Germinal center (tissue), 1 donor: ENCODE measurements around the gene SETDB1.

Source experiments
- DNase-seq: peaks from one replicate; pipeline ENCODE4 v3.0.0; 2012; ENCODE audit warnings: mixed read lengths, low spot score

Gene SETDB1

GRCh38 chr1:150976401-150976821 is 50.2 kb downstream of the SETDB1 start:
- no peak for DNase-seq

DNA sequence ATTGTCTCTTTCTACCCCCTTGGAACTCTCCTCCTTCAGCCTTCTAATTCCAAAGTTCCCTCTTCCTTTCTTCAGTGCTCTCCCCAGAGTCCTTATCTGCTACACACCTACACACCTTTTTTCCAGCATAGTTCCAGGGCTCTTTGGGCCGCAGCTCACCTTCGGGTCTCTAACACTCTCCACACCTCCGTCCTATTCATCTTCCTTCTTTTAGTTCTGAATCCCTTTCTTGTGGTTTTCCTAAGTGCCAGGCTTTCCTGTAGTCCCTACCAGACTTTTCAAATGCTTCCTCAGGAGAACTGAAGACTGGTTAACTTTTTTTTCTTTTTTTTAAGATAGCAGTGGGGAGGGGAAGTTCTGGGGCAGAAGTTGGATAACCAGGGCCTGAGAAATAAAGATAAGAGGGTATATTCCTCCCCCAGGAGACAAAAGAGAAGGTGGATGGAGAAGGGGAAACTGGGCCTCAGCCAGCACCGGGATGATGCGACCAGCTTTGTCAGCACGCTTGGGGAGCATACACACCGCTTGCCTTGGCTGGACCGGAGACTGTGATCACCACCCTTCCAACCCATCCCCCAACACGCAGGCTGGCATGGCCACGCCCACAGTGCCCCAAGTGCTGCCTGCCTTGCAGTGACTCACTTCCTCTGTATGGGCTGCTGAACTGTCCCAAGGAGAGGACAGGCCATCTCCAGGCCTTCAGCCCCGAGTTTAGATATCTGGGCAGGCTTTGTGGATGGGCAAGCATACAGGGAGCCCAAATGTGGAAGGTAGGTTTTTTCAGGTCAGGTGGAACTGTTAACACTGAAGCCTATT is 50.9 kb downstream of the SETDB1 start:
- DNase-seq, result peak; percentile 81

DNA sequence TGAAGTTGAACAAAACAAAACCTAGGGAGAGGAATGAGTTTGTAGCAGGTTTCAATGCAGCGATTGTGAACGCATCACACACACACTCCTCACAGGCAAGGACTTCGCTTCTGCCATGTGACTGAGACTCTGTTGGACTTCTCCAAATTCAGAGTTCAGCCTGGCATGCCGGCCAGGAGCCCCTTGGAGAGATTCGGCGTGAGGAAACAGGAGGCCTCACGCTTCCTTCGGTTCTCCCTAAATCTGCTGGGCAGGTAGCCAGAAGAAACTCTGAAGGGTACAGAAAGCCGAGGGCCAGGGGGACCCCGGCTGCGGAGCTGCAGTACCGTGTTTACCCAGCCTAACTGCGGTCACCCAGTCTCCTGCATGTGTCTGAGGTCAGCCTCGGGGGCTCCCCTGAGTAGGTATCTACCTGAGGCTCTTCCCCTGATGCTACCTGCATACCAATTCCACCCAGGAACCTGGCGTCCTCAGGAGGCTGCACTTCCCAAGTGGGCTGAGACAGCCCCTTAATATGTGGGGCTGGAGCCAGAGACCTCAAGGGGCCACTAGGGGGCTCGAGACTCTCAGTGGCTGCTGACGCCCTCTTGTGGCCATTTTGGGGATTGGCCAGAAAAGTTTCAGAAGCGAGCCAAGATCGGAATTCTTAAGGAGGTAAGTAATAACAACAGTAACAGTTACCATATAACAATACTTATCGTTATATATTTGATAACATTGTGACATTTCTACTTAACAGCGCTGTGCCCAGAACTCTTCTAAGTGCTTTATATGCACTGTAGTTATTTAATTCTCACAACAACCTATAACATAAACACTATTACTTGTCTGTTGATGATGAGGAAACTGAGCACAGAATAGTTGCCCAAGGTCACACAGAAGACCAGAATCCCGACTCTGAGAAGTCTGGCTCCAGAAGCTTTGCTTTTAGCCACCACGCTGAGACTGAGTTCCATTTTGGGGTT is 53.2 kb downstream of the SETDB1 start:
- peak; percentile 88 for DNase-seq

DNA sequence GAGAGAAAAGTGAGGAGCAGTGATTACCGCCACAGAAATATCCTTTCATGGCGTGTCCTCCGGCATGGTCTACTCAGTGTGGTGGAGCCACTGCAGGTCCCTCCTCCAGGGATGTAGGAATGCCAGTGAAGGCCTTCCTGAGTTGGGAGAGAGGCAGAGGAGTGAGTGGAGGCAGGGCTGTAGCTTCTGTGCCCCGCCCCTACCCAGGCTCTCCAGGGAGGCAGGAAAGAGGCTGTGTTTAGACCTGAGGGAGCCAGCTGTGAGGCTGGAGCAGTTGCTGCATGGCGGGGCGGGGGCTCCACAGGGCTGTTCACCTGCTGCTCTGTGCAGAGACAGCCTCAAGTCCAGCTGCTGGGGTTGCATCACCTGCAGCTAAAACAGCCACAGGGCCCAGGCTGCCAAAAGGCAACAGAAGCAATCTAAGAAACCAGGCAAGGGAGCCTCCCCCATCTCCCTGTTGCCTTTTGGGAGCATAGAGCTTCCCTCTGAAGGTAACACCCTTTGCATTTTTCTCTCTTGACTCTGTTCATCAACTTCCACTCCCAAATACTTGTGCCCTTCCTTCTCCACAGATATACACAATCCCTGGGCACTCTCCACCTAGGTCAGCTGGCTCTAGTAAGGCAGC is 55.1 kb downstream of the SETDB1 start:
- no peak for DNase-seq

DNA sequence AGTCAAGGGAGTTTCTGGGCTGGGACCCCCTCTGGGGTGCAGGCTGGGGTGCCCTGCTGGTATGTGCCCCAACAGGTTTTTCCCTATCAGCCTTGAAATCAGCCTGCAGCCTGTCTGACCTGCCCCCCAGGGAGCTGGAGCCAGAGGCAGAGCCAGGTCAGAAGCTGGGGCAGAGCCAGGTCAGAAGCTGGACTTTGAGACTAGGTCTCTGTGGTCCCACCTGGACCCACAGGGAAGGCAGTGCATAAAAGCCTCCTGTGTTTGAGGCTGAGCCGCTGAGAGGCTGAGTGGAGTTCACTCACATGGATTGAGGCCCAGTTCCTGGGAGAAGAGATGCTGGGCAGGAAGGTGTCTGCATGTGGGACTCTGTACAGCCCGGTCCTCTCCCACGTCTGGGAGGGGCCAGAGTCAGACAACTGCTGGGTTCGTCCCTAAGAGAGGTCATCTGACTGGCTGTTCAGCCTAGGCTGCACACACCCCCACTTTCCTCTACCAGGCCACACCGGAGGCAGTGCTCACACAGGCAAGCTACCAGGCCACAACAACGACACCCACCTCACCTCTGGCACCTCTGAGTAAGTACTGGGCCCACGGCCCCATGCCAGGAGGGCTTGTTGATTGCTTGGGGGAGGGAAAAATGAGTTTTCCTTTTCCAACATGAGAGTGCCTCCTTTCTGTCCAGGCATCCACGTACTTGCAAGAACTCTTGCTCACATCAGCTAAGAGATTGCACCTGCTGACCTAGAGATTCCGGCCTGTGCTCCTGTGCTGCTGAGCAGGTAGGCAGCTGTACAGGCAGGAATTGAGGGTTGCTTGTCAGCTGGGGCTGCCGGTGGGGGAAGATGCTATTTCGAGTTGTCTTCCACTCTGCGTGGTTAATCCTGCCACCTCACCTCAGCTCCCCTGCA is 55.9 kb downstream of the SETDB1 start, which contains the start of gene ANXA9:
Gene ANXA9 (plus strand): TSS at position 488 of the 908 bp plus-strand sequence. CDS start 814 bp downstream, outside the sequence.
- no peak for DNase-seq

GRCh38 chr1:150985179-150985825 is 59.1 kb downstream of the SETDB1 start:
- DNase-seq, result no peak

DNA sequence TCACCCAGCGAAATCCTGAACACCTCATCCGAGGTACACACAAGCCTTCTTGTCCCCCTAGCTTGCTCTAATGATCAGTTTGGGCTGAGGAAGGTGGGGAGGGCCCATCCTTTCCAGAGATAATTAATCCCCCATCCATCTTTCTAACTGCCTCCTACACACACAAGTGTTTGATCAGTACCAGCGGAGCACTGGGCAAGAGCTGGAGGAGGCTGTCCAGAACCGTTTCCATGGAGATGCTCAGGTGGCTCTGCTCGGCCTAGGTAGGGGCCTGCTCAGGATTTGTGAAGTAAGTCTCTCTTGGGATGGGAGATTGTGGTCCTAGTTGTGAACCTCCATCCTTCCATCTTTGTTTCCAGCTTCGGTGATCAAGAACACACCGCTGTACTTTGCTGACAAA is 61.8 kb downstream of the SETDB1 start:
- no peak for DNase-seq

GRCh38 chr1:150992626-150993025 is 66.5 kb downstream of the SETDB1 start:
- no peak for DNase-seq

GRCh38 chr1:150994248-150994647 is 68.1 kb downstream of the SETDB1 start:
- no peak for DNase-seq

- no peak for DNase-seq
These were observed 69.3 kb downstream of the SETDB1 start for GRCh38 chr1:150995460-150995859.

- peak; percentile 41 for DNase-seq
These were observed 69.7 kb downstream of the SETDB1 start for GRCh38 chr1:150995896-150996295.

GRCh38 chr1:150997126-150997872 is 71.1 kb downstream of the SETDB1 start:
- DNase-seq, result no peak

DNA sequence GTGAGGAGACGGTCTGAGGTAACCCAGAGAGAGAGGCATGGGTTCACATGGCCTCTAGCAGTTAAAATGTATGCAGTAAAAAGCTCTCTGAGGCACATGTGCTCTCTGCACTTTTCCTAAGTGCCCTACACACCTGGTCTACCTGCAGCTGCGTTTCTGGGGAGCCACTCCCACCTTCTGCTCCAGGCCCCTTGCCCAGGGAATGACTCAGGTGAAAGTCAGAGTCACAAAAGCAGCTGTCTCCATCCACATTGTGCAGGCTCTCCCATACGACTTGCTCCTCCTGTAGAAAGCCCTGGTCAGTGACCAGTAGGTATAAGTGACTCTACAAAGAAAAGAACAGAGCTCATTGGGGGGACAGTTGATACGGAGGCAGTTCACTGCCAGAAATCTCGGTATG is 71.8 kb downstream of the SETDB1 start:
- DNase-seq, result no peak

DNA sequence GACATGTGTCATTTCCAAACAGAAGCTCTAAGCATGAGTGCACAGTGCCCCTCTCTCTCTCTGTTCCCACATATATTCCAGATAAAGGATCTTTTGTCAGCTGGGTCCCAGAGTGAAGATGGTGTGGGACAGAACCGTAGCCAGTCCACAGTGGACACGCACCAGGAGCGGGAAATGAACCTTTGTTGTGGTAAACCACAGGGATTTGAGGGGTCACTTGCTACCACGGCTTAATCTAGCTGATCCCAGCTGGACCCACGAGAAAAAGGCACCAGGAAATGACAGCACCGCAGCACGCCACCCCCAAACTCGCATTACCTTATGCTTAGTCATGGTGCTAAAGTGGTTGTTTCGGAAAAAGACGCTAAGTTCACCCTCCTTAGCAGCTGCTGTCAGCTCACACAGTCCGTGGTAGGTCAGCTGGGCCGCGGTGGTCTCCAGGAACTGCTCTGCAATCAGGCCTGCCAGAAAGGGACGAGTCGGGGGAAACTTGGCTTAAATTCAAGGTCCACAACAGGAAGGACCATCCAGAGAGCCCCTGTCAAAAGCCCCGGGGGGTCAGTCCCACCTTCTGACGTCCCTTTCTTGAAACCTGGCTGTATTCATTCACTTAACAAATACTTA is 73.0 kb downstream of the SETDB1 start:
- no peak for DNase-seq

DNA sequence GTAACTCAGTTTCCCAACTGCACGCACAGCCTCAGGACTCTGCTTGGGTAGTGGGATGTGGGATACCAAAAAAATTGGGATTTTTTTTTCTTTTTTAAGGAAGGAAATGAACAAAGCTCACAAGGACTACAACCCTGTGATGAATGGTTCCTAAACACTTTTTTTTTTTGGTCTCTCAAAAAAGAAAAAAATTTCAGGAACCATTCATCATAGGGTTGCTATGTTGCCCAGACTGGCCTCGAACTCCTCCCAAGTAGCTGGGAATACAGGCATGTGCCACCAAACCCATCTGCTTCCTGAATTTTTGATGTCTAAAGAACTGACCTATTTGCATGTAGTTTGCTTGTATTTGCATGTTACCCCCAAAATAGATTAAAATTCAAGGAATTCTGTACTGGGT is 73.8 kb downstream of the SETDB1 start:
- DNase-seq, result no peak

- DNase-seq, result no peak
These were observed 74.2 kb downstream of the SETDB1 start for GRCh38 chr1:151000408-151000807.

GRCh38 chr1:151001602-151002001 is 75.4 kb downstream of the SETDB1 start:
- DNase-seq, result no peak

- no peak for DNase-seq
These were observed 75.9 kb downstream of the SETDB1 start for GRCh38 chr1:151002051-151002450.

DNA sequence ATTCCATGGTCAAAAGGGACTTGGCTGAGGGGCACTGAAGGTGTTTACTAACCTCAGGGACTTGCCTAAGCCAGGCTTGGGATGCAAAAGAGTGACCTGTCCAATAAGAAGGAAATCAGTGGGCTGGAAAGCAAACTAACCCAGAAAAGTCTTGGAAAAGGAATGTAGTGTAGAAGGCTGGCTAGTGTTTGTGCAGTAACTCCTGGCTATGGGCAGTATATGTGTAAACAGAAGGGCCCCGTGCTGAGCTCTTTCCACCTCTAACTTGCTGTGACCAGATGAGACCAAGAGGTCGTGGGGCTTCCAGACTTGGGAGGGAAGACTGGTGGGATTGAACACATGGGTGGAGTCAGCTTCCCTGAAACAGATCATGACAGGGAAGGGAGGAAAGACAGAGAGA is 76.4 kb downstream of the SETDB1 start:
- no peak for DNase-seq

GRCh38 chr1:151003180-151003579 is 77.0 kb downstream of the SETDB1 start:
- no peak for DNase-seq
